HepG2 (cell line): ENCODE data around the gene GPX2. TPM values are rescaled to one million over a fixed set of nuclear protein-coding genes. Genes with fewer than 3 reads are reported as not detected.
A peak's percentile ranks its signal among the peaks of the same experiment; 100 is the strongest.

Source experiments
- AGO2 ChIP-seq: fragments of 200-400 bp; formaldehyde crosslinking; optimal IDR thresholded peaks from 2 replicates; pipeline ENCODE3; 2017; ENCODE audit warnings: mild to moderate bottlenecking, low read depth, low read length, moderate library complexity
- CC2D1A ChIP-seq: sonication (generic); formaldehyde crosslinking; IDR thresholded peaks from 2 replicates; pipeline ENCODE4 v1.8.1; 2023; ENCODE audit warnings: mild to moderate bottlenecking, missing genetic modification reagents
- ELF1 ChIP-seq: sonication (generic); formaldehyde crosslinking; IDR thresholded peaks from 2 replicates; pipeline ENCODE4 v1.4.0; 2020; ENCODE audit warnings: missing genetic modification reagents
- FOXC1 ChIP-seq: sonication (generic); formaldehyde crosslinking; IDR thresholded peaks from 2 replicates; pipeline ENCODE4 v1.8.0; 2022; ENCODE audit warnings: mild to moderate bottlenecking, missing genetic modification reagents, borderline replicate concordance
- FOXO4 ChIP-seq: sonication (generic); formaldehyde crosslinking; conservative IDR thresholded peaks from 2 replicates; pipeline ENCODE4 v1.8.1; 2023; ENCODE audit warnings: missing genetic modification reagents
- HNRNPLL ChIP-seq: fragments of 200-400 bp; formaldehyde crosslinking; IDR thresholded peaks from 2 replicates; pipeline ENCODE4 v1.6.1; 2017; ENCODE audit warnings: mild to moderate bottlenecking, low read depth, low read length; ENCODE audit not compliant: poor library complexity, severe bottlenecking
- MAF1 ChIP-seq: sonication (generic); formaldehyde crosslinking; IDR thresholded peaks from 2 replicates; pipeline ENCODE4 v1.5.0; 2020; ENCODE audit warnings: missing genetic modification reagents, borderline replicate concordance
- NCOA1 ChIP-seq: sonication (generic); formaldehyde crosslinking; IDR thresholded peaks from 2 replicates; pipeline ENCODE4 v1.9.0; 2021; ENCODE audit warnings: missing genetic modification reagents
- NFKBIZ ChIP-seq: IDR thresholded peaks from 2 replicates; pipeline ENCODE4 v1.6.1; 2018; ENCODE audit warnings: missing genetic modification reagents, missing compliant biosample characterization
- POLR2G ChIP-seq: fragments of 200-400 bp; formaldehyde crosslinking; IDR thresholded peaks from 2 replicates; pipeline ENCODE4 v1.6.1; 2018; ENCODE audit warnings: mild to moderate bottlenecking, low read depth, low read length, moderate library complexity
- RAD21 ChIP-seq: fragments of 450-650 bp; formaldehyde crosslinking; IDR thresholded peaks from 2 replicates; pipeline ENCODE4 v1.5.0; 2020; ENCODE audit warnings: mild to moderate bottlenecking
- RFX1 ChIP-seq: fragments of 450-650 bp; IDR thresholded peaks from 2 replicates; pipeline ENCODE4 v1.6.1; 2017
- RNF2 ChIP-seq: fragments of 450-650 bp; conservative IDR thresholded peaks from 2 replicates; pipeline ENCODE4 v1.6.1; 2016; ENCODE audit warnings: low read depth
- SETDB1 ChIP-seq: sonication (generic); formaldehyde crosslinking; IDR thresholded peaks from 2 replicates; pipeline ENCODE4 v1.5.1; 2020; ENCODE audit warnings: missing genetic modification reagents, mild to moderate bottlenecking, borderline replicate concordance
- SMC3 ChIP-seq: IDR thresholded peaks from 2 replicates; pipeline ENCODE4 v1.6.1; 2011; ENCODE audit warnings: low read length, improper control_type of control experiment
- SMYD3 ChIP-seq: sonication (generic); formaldehyde crosslinking; IDR thresholded peaks from 2 replicates; pipeline ENCODE4 v1.8.1; 2023; ENCODE audit warnings: mild to moderate bottlenecking, missing genetic modification reagents
- SPEN ChIP-seq: sonication (generic); formaldehyde crosslinking; IDR thresholded peaks from 2 replicates; pipeline ENCODE4 v1.5.1; 2020; ENCODE audit warnings: low read depth, mild to moderate bottlenecking, missing genetic modification reagents
- STAG1 ChIP-seq: sonication (generic); formaldehyde crosslinking; IDR thresholded peaks from 2 replicates; pipeline ENCODE4 v1.4.0; 2020; ENCODE audit warnings: missing genetic modification reagents
- TBX3 ChIP-seq: fragments of 450-650 bp; IDR thresholded peaks from 2 replicates; pipeline ENCODE4 v1.6.1; 2017; ENCODE audit warnings: antibody characterized with exemption, mild to moderate bottlenecking, inconsistent platforms, borderline replicate concordance
- THYN1 ChIP-seq: sonication (generic); formaldehyde crosslinking; IDR thresholded peaks from 2 replicates; pipeline ENCODE4 v1.8.1; 2023; ENCODE audit warnings: low read depth, mild to moderate bottlenecking, moderate library complexity, missing genetic modification reagents, borderline replicate concordance
- TOPORS ChIP-seq: sonication (generic); formaldehyde crosslinking; IDR thresholded peaks from 2 replicates; pipeline ENCODE4 v1.8.0; 2023; ENCODE audit warnings: mild to moderate bottlenecking, missing genetic modification reagents
- ZBTB8A ChIP-seq: sonication (generic); formaldehyde crosslinking; IDR thresholded peaks from 2 replicates; pipeline ENCODE4 v1.4.0; 2020; ENCODE audit warnings: mild to moderate bottlenecking, low read depth, missing genetic modification reagents, borderline replicate concordance
- ZNF235 ChIP-seq: sonication (generic); formaldehyde crosslinking; IDR thresholded peaks from 2 replicates; pipeline ENCODE4 v1.8.1; 2023; ENCODE audit warnings: mild to moderate bottlenecking, missing genetic modification reagents, borderline replicate concordance
- ZNF274 ChIP-seq: sonication (generic); formaldehyde crosslinking; IDR thresholded peaks from 2 replicates; pipeline ENCODE4 v1.5.1; 2020; ENCODE audit warnings: mild to moderate bottlenecking, missing genetic modification reagents
- ZNF558 ChIP-seq: sonication (generic); formaldehyde crosslinking; IDR thresholded peaks from 2 replicates; pipeline ENCODE4 v1.9.0; 2022; ENCODE audit warnings: mild to moderate bottlenecking, missing genetic modification reagents, borderline replicate concordance
- ZNF652 ChIP-seq: IDR thresholded peaks from 2 replicates; pipeline ENCODE4 v1.6.1; 2016; ENCODE audit warnings: low read depth, borderline replicate concordance
- ZNF878 ChIP-seq: sonication (generic); formaldehyde crosslinking; IDR thresholded peaks from 2 replicates; pipeline ENCODE4 v1.8.1; 2023; ENCODE audit warnings: mild to moderate bottlenecking, missing genetic modification reagents, moderate library complexity
- polyA plus RNA-seq, 8 experiments: library from polyadenylated mRNA; depleted of rRNA in 3 of 8; stranded (reverse) in 7 of 8; unstranded in 1 of 8; fragments of >200 nt; fragmentation: Illumina TruSeq in 4 of 8; extraction: Trizol in 4 of 8; gene quantifications; 2 replicates each; pipeline versions ENCODE4 v1.2.1 to v1.2.3, GENCODE V29; 2011 to 2016; ENCODE audit warnings: low read depth in 4 of 8, missing spikeins in 1 of 8, mixed read lengths in 1 of 8; ENCODE audit not compliant: insufficient read depth in 1 of 8
- total RNA-seq, 5 experiments: library from RNA; depleted of rRNA; stranded (reverse); fragments of >200 nt; fragmentation: Illumina TruSeq; extraction: Trizol; gene quantifications; 2 replicates each; pipeline ENCODE4 v1.2.3, GENCODE V29; 2016; ENCODE audit warnings: low read depth in 1 of 5
- TF ChIP-seq, protein P1 (sequence below): IDR thresholded peaks from 2 replicates; pipeline ENCODE4 v1.6.1; 2012; ENCODE audit warnings: inconsistent platforms
- TF ChIP-seq, protein P2 (sequence below): sonication (generic); formaldehyde crosslinking; IDR thresholded peaks from 2 replicates; pipeline ENCODE4 v1.4.0; 2020; ENCODE audit warnings: mild to moderate bottlenecking, missing genetic modification reagents
- TF ChIP-seq, protein P3 (sequence below): sonication (generic); formaldehyde crosslinking; conservative IDR thresholded peaks from 2 replicates; pipeline ENCODE4 v1.8.0; 2022; ENCODE audit warnings: low read depth, missing genetic modification reagents

GPX2 gene
- total and polyA plus RNA-seq, 2 of the 13 experiments (the other 11 are each of a cell fraction or from before 2014, with no cell fraction given) = 526 to 674 TPM

DNA sequence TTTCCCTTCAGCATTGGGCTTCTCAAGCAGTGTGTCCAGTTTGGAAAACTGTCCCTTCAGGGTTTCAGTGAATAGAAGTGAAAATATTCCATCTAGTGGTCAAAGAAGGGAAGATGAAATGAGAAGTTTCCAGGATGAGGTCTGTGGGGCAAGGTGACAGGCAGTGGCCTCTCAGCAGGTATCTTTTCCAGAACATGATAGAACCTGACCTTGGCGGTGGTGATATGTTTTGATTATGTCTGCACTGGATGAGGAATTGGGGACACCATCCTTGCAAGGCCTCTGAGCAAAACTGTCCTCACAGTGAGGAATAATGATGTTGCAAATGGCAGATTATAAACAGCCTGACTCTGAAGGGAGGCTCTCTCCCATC lies 4.7 kb downstream of the GPX2 start (continued):
- TF ChIP-seq FOXO4 (CRISPR knock-in tag) = no peak
- TF ChIP-seq RFX1 = no peak
- no peak for TF ChIP-seq NCOA1 (CRISPR knock-in tag)
- peak; percentile 78 for TF ChIP-seq POLR2G
- TF ChIP-seq FOXC1 (CRISPR knock-in tag) = no peak; the same call in 1 of the 2 replicates
- TF ChIP-seq TOPORS (CRISPR knock-in tag) = no peak
- peak; percentile 40; the same call in 1 of the 2 replicates for TF ChIP-seq SMC3
- TF ChIP-seq THYN1 = no peak
- TF ChIP-seq SPEN = no peak
- no peak for TF ChIP-seq SETDB1 (CRISPR knock-in tag)
- peak; percentile 34; the same call in 1 of the 2 replicates for TF ChIP-seq RAD21 (CRISPR knock-in tag)
- no peak for TF ChIP-seq CC2D1A (CRISPR knock-in tag)
- 0 out of 2 replicates have a peak, but pooled peaks have one; percentile 8 for TF ChIP-seq ZNF558 (CRISPR knock-in tag)
- no peak for TF ChIP-seq ZNF274 (CRISPR knock-in tag)
- no peak for TF ChIP-seq HNRNPLL
- TF ChIP-seq, protein P1, sequence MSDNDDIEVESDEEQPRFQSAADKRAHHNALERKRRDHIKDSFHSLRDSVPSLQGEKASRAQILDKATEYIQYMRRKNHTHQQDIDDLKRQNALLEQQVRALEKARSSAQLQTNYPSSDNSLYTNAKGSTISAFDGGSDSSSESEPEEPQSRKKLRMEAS = peak; percentile 18; the same call in 1 of the 2 replicates
- TF ChIP-seq SMYD3 = no peak
- no peak for TF ChIP-seq MAF1 (CRISPR knock-in tag)
- TF ChIP-seq RNF2 = no peak
- TF ChIP-seq, protein P2, sequence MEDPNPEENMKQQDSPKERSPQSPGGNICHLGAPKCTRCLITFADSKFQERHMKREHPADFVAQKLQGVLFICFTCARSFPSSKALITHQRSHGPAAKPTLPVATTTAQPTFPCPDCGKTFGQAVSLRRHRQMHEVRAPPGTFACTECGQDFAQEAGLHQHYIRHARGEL = no peak
- no peak for TF ChIP-seq ZNF235 (CRISPR knock-in tag)
- no peak for TF ChIP-seq AGO2
- TF ChIP-seq NFKBIZ = 0 out of 2 replicates have a peak, but pooled peaks have one; percentile 14
- TF ChIP-seq ZNF878 (CRISPR knock-in tag) = no peak
- TF ChIP-seq ZNF652 (CRISPR knock-in tag) = no peak
- TF ChIP-seq TBX3 = no peak
- TF ChIP-seq STAG1 (CRISPR knock-in tag) = peak; percentile 57
- TF ChIP-seq, protein P3, sequence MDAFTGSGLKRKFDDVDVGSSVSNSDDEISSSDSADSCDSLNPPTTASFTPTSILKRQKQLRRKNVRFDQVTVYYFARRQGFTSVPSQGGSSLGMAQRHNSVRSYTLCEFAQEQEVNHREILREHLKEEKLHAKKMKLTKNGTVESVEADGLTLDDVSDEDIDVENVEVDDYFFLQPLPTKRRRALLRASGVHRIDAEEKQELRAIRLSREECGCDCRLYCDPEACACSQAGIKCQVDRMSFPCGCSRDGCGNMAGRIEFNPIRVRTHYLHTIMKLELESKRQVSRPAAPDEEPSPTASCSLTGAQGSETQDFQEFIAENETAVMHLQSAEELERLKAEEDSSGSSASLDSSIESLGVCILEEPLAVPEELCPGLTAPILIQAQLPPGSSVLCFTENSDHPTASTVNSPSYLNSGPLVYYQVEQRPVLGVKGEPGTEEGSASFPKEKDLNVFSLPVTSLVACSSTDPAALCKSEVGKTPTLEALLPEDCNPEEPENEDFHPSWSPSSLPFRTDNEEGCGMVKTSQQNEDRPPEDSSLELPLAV (CRISPR knock-in tag) = no peak
- no peak for TF ChIP-seq ELF1 (CRISPR knock-in tag)
- no peak for TF ChIP-seq ZBTB8A
